Activated CD4-positive, alpha-beta T cell treated with anti-CD3 and anti-CD28 coated beads for 48 hours (primary cell): Measurements from ENCODE around the gene CMTM4.
"Not testable (repeated sequence)": the region's sequence is repeated elsewhere in the genome, so short reads cannot be mapped to it uniquely, and the experiment has no call there.

ENCODE experiments used
- DNase-seq: peaks from one replicate; pipeline ENCODE4 v3.0.0-alpha.2; 2020

Gene CMTM4

GRCh38 chr16:66611911-66612310 lies 84.6 kb downstream of the CMTM4 start:
- not testable (repeated sequence) for DNase-seq

DNA sequence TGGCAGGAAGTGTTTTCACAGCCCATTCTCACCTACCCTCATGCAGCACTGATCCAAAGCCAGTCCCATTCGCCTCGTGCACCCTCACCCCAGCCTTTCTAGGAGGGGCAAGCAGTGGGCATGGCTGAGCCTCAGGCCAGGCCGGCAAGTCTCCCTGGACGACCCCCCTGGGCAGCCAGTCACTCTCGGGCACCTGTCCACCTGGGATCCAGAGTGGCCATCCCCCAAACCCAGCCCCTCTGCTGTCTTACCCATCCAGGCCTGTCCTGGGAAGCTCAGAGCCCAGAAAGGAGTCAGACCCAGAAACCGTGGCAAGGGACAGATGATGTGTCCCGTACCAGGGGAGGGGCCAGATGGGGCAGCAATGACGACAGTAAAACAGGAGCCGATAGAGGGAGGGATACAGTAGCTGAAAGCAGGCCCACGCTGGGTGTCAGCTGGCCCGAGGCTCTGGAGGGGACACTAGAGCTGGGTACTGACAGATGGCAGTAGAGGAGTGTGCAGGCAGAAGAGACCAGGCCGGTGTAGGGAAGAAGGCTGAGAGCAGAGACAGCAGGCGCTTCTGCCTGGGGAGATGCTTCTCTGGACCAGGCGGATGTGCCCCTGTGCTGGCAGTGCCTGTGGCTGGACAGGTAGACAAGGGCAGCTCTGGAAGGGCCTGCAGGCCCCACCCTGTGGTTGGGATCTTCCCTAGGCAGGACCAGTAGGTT lies 86.3 kb downstream of the CMTM4 start:
- DNase-seq: no peak

- DNase-seq: no peak
Measured at GRCh38 chr16:66609139-66609510, 87.4 kb downstream of the CMTM4 start.

DNA sequence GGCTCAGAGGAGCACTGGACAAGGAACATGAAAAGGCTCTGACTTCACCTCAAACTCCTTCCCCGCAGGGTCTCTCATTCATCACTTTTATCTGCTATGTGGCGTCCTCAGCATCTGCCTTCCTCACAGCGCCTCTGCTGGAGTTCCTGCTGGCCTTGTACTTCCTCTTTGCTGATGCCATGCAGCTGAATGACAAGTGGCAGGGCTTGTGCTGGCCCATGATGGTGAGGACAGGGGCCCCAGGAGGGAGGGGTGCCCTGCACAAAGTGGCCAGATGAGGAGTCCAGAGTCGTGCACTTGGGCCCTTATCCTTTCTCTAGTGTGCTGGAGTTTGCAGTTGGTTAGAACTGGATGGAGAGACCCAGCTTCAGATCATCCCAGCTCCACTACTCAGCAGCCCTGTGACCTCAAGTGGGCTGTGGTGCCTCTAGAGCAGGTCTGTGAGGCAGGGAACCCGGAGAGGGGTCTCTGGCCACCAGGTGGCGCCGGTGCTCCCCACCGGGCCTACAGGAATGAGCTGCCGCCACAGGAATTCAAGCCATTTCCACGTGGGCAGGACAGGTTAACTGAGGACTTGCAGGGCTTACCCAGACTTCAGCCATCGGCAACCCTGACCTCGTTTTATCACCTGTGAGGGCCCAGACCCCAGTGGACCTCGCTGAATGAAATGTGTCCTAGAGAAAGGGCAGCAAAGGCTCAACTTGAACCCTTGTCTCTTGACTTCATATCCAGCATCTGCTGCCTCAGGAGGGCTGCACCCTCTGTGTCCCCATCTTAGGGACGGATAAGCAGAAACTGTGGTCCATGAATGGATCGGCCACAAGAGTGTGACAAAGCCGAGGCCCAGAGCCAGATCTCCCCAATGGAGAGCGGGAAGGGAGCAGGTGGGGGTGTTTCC lies 88.1 kb downstream of the CMTM4 start:
- DNase-seq: peak; percentile 93

- no peak for DNase-seq
Measured at GRCh38 chr16:66605979-66606751, 90.4 kb downstream of the CMTM4 start.

DNA sequence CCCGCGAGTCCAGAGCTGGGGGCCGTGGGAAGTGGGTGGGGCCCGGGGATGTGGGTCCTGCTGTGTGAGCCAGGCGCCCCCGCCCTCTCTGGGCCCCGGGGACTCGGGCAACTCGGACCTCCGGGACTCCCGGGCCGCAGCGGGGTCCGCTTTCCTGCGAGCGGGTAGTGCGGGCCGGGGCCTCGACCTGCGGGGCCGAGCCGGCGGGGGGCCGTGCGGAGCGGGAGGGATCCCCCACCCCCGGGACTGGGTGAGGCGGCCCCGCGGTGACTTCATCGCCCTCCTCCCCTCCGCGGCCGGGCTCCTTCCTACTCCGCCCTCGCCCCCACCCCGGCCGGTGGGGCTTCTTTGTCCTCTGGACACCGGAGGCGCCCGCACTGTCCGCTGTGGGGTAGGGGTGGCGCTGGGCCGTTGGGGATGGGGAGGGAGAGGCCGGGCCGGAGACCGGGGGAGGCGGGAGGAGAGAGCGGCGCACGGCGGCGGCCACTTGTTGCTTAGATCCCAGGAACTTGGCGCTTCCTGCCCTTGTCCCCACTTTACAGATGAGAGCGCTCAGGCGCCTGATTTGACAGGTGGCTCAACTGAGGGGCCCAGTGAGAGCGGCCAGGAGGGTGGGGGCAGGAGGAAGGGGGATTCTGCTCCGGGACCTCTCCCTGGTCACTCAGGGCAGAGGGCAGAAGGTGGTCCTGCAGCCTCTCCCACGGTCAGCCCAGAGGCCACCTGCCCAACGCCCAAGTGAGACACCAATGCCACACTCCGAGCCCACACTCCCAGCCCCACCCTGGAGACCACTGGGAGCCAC lies 91.2 kb downstream of the CMTM4 start:
- peak; percentile 52 for DNase-seq

DNA sequence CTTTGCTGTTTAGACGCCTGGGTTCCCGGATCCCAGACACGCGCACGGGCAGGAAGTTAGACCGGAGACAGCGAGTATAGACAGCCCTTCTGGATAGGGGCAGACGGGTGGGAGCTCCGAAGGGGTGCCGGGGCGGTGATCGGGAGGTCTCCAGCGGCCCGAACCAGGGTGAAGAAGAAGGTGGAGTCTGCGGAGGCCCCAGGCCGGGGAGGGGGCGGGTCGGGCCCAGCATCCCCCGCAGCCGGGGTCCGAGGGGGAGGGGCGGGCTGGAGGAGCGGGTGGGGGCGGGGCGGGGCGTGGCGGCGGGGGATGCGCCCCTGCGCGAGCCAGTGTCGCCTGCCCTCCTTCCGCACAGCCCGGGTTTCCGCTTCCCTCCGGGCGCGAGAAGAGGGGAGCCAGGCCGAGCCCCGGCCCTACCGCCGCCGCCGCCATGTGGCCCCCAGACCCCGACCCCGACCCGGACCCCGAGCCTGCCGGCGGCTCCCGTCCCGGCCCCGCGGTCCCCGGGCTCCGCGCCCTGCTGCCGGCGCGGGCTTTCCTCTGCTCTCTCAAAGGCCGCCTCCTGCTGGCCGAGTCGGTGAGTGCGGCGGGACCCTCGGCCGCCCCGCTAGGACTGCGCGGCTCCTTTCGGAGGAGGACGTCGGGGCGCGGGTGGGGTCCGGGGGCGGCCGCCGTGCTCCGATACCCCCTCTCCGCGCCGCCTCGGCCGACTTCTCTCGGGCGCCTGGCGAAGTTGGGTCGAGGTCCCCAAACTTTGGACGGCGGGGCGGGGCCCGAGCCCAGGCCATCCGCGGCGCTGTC lies 92.0 kb downstream of the CMTM4 start, which contains the start of gene CMTM3:
CMTM3 (plus strand) TSS at position 329 of the 801 bp plus-strand sequence; CDS start at position 431, 102 bp downstream.
- DNase-seq: peak; percentile 82

DNA sequence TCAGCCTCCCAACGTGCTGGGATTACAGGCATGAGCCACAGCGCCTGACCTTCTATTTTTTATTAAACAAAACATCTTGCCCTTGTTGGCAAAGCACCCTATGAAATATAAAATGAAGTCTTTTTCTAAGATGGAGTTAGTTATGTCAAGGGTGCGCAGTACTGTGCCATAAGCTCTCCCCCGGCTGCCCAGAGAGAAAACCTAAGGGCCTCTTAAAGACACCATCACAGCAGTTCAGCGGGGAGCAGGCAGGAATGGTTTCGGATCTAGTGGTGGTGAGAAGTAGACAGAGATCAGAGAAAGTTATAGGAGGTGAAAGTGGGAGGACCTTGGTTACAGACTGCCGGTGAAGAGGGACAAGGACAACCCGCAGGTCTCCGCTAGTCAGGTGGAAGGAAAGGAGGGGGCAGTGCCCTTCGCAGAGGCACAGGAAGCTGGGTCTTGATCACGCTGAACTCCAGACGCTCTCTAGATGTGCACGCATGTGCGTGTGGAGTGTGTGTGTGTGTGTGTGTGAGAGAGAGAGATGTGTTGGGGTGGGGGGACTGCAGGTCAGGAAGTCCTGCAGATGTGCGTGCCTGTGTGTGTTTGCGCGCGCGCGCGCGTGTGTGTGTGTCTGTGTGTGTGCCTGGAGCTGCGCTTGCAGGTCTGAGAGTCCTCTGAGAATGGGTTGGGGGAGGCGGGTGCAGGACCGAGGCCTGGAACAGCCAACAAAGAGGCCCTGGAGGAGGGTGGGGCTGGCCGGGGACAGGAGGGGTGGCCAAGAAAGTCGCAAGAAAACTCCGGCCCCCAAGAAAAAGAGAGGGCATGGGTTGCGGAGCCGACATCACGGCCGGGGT lies 92.8 kb downstream of the CMTM4 start:
- peak; percentile 75 for DNase-seq

DNA sequence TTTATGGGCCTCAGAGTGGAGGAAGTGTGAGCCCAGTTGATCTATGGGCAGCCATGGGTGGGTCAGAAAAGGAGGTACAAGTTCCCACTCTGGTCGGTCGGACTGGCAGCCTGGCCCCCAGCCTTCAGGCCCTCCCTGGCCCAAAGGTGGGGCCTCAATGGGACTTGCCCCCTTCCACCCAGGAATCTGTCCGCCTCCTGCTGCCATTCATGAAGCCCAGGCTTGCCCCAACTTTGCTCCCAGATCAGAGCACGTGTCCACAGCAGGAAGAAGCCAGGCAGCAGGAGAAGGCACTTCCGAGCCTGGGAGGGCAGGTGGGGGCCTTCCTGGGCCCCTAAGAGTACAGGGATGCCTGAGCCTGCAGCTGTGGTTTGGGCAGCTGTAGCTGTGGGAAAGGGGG lies 95.1 kb downstream of the CMTM4 start:
- DNase-seq: no peak

- DNase-seq: no peak
Measured at GRCh38 chr16:66600477-66600876, 96.1 kb downstream of the CMTM4 start.

DNA sequence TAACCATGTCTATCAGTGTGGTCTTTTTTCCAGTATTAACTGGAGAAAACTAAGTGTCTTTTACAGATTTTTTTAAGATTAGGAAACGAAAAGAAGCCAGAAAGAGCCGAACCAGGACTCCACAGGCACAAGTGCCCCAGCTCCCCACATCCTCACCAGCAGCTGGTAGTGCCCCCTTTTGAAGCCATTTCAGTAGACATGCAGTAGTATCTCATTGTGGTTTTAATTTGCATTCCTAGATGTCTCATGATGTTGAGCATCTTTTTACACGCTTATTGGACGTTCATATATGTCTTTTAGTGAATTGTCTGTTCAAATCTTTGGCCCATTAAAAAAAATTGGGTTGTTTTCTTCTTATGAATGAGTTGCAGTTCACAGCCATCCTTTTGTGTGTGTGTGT lies 96.8 kb downstream of the CMTM4 start:
- no peak for DNase-seq

DNA sequence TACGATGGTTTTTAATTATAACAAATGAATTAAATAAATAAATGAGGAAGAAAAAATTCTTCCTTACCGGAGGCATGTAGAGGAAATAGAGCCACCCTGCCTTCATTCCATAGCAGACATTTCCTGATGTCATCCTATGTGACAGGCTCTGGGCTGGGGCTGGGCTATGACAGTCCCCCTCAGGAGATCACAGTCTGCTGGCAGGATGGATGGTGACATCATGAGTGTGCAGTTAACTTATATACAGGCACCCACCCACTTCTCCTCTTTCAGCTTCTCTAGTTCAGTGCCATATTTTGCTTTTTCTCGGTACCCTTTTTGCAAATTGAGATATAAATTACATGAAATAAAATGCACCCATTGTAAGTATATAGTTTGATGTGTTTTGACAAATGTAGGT lies 98.4 kb downstream of the CMTM4 start:
- no peak for DNase-seq

- no peak for DNase-seq
Measured at GRCh38 chr16:66596986-66597848, 99.3 kb downstream of the CMTM4 start.

DNA sequence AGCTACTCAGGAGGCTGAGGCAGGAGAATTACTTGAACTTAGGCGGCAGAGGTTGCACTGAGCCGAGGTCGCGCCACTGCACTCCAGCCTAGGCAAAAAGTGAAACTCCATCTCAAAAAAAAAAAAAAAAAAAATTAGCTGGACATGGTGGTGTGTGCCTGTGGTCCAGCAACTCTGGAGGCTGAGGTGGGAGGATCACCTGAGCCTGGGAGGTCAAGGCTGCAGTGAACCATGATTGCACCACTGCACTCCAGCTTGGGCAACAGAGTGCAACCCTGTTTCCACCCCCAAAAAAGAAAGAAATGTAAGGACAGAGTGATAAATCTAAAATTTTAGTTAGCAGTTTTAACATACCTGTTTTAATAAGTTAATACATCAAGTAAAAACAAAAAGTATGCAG lies 100.0 kb downstream of the CMTM4 start:
- DNase-seq: not testable (repeated sequence)

DNA sequence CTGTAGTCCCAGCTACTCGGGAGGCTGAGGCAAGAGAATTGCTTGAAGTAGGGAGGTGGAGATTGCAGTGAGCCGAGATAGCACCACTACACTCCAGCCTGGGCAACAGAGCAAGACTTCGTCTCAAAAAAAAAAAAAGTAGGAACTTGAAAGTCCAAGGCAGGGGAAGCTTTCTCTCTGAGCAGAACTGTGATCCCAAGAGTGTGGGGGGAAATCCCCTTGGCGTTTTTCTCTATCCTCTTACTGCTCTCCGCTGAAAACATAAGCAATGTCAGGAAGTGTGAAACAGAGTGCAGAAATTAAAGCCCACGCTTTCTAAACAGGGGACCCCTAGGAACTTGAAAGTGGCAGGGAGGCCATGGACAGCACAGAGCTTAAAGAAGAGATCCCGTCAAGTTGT lies 101.8 kb downstream of the CMTM4 start:
- DNase-seq: no peak

- DNase-seq: no peak
Measured at GRCh38 chr16:66592814-66593213, 103.7 kb downstream of the CMTM4 start.

- no peak for DNase-seq
Measured at GRCh38 chr16:66592241-66592640, 104.3 kb downstream of the CMTM4 start.

DNA sequence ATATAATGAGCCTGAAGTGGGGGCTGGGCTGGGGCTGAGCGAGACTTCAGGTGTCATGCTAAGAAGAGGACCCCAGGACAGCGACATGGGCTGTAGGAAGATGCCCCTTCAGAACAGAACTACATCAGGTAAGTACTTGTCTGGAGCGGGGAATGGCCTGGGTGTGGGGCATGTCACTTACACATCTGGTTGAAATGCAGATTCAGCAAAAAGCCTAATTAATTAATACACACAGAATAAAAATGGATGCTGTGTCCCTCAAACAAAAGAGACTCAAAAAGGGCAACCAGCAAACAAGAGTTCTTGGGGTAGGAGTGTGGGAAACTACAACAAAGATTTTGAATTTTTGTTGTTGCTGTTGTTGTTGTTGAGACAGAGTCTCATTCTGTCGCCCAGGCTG lies 105.5 kb downstream of the CMTM4 start:
- no peak for DNase-seq

GRCh38 chr16:66590322-66590721 lies 106.2 kb downstream of the CMTM4 start:
- no peak for DNase-seq
